Measurements from ENCODE around the gene ILK. TPM values are rescaled to one million over a fixed set of nuclear protein-coding genes. Genes with fewer than 3 reads are reported as not detected.

The ILK gene
- total RNA-seq, 2 donors from 2014 or later, result 115 to 157 TPM

- Histone ChIP-seq H3K4me1 (peaks cover 5% of the 10 kb centered on the region), H3K27ac (no peak overlapping the region), H3K9me3 (no peaks in the 10 kb centered on the region), H3K27me3 (no peaks in the 10 kb centered on the region), H3K9ac (ENCODE audit: low read depth in 2 of 2, low read length in 2 of 2) (peak overlapping the region in 1 of 2 donors; percentile 6), H3K4me3 (peak overlapping the region; percentile 35), H3K36me3 (no peaks in the 10 kb centered on the region)
- no peak for TF ChIP-seq CTCF (IDR thresholded peaks at IDR 0.05)
- DNase-seq, result peak; percentile 54
- intact Hi-C loops (cut with DNase I), result no loop called here
Measured at GRCh38 chr11:6629892-6630631, 26.5 kb downstream of the ILK start.

- TF ChIP-seq CTCF (IDR thresholded peaks at IDR 0.05), result no peak
- DNase-seq, result no peak
- H3K9me3 ChIP-seq, result no peaks in the 10 kb centered on the region
- H3K36me3 ChIP-seq, result no peaks in the 10 kb centered on the region
- no peaks in the 10 kb centered on the region for H3K27me3 ChIP-seq
- intact Hi-C loops (cut with DNase I), result no loop called here
- H3K4me3 ChIP-seq, result peak overlapping the region; percentile 35
- no peak overlapping the region for H3K27ac ChIP-seq
- H3K4me1 ChIP-seq, result peaks cover 5% of the 10 kb centered on the region
- H3K9ac ChIP-seq (ENCODE audit: low read depth in 2 of 2, low read length in 2 of 2), result no peak overlapping the region
Measured at GRCh38 chr11:6630632-6631291, 27.2 kb downstream of the ILK start.

- no peak for DNase-seq
- no peak for TF ChIP-seq CTCF (IDR thresholded peaks at IDR 0.05)
- H3K9ac ChIP-seq (ENCODE audit: low read depth in 2 of 2, low read length in 2 of 2), result no peak overlapping the region
- intact Hi-C loops (cut with DNase I), result no loop called here
- no peaks in the 10 kb centered on the region for H3K36me3 ChIP-seq
- H3K9me3 ChIP-seq, result no peaks in the 10 kb centered on the region
- no peak overlapping the region for H3K4me3 ChIP-seq
- peaks cover 5% of the 10 kb centered on the region for H3K4me1 ChIP-seq
- H3K27me3 ChIP-seq, result no peaks in the 10 kb centered on the region
- no peak overlapping the region for H3K27ac ChIP-seq
Measured at GRCh38 chr11:6631361-6631890, 27.9 kb downstream of the ILK start.

GRCh38 chr11:6632116-6633073 is 28.8 kb downstream of the ILK start:
- Histone ChIP-seq H3K9ac (ENCODE audit: low read depth in 2 of 2, low read length in 2 of 2) (no peak overlapping the region), H3K4me3 (no peak overlapping the region), H3K4me1 (peaks cover 5% of the 10 kb centered on the region), H3K27me3 (no peaks in the 10 kb centered on the region), H3K9me3 (no peaks in the 10 kb centered on the region), H3K27ac (no peak overlapping the region), H3K36me3 (no peaks in the 10 kb centered on the region)
- no peak for DNase-seq
- TF ChIP-seq CTCF (IDR thresholded peaks at IDR 0.05), result no peak
- intact Hi-C loops (cut with DNase I), result no loop called here
